Esophagus (tissue), 2 donors: ENCODE data around the gene MED27. TPM values are rescaled to one million over a fixed set of nuclear protein-coding genes. Genes with fewer than 3 reads are reported as not detected.

Experiments used
- H3K27ac ChIP-seq, 2 donors: one replicate each; pipeline ENCODE4 v1.5.1; 2013; ENCODE audit warnings: low read depth in 2 of 2, mild to moderate bottlenecking in 2 of 2, inconsistent platforms in 1 of 2, low read length in 1 of 2, moderate library complexity in 1 of 2
- H3K27me3 ChIP-seq, 2 donors: one replicate each; pipeline ENCODE4 v1.6.1; 2013; ENCODE audit warnings: low read length in 2 of 2, control low read depth in 1 of 2, mild to moderate bottlenecking in 1 of 2; ENCODE audit not compliant: insufficient read depth in 2 of 2, control insufficient read depth in 1 of 2
- H3K36me3 ChIP-seq, 2 donors: one replicate each; pipeline ENCODE4 v1.6.1; 2013; ENCODE audit warnings: low read length in 1 of 2; ENCODE audit not compliant: control insufficient read depth in 2 of 2, insufficient read depth in 2 of 2
- H3K4me1 ChIP-seq, 2 donors: one replicate each; pipeline ENCODE4 v1.6.1; 2013; ENCODE audit warnings: low read length in 1 of 2; ENCODE audit not compliant: control insufficient read depth in 2 of 2, insufficient read depth in 2 of 2
- H3K4me3 ChIP-seq, 2 donors: one replicate each; pipeline ENCODE4 v1.5.1; 2013; ENCODE audit warnings: low read length in 2 of 2, mild to moderate bottlenecking in 2 of 2, low read depth in 1 of 2, moderate library complexity in 1 of 2
- H3K9me3 ChIP-seq, 2 donors: one replicate each; pipeline ENCODE4 v1.6.1; 2013; ENCODE audit warnings: mild to moderate bottlenecking in 2 of 2, low read depth in 1 of 2, low read length in 1 of 2, moderate library complexity in 1 of 2; ENCODE audit not compliant: control insufficient read depth in 2 of 2, insufficient read depth in 1 of 2
- WGBS, 2 donors: extraction: QIAGEN DNeasy Blood & Tissue Kit; methylation state at CpG; one replicate each; pipeline ENCODE4 v1.1.7; 2013; 5-methylcytosine and 5-hydroxymethylcytosine counted together
- polyA plus RNA-seq, 2 donors: library from polyadenylated mRNA; stranded (reverse); fragments of 200-250 nt; gene quantifications; one replicate each; pipeline ENCODE4 v1.2.3, GENCODE V29; 2013
- donor health status: healthy with polysubstance abuse.
- donor health status: Bipolar disorder and iron deficiency.

The MED27 gene
- polyA plus RNA-seq, 2 donors: 6.1 to 19.2 TPM

- no peak overlapping the region for H3K27ac ChIP-seq
- no peak overlapping the region for H3K4me3 ChIP-seq
- peaks cover 0 to 4% of the 10 kb centered on the region in 2 donors for H3K4me1 ChIP-seq
- no peaks in the 10 kb centered on the region for H3K36me3 ChIP-seq
- H3K9me3 ChIP-seq: peaks cover 0 to 1% of the 10 kb centered on the region in 2 donors
- 90 to 91% methylated on average over 5 to 6 of the region's 6 CpGs for WGBS, 2 donors
- no peaks in the 10 kb centered on the region for H3K27me3 ChIP-seq
Measured at GRCh38 chr9:131814707-131815106, 265.0 kb downstream of the MED27 start.

DNA sequence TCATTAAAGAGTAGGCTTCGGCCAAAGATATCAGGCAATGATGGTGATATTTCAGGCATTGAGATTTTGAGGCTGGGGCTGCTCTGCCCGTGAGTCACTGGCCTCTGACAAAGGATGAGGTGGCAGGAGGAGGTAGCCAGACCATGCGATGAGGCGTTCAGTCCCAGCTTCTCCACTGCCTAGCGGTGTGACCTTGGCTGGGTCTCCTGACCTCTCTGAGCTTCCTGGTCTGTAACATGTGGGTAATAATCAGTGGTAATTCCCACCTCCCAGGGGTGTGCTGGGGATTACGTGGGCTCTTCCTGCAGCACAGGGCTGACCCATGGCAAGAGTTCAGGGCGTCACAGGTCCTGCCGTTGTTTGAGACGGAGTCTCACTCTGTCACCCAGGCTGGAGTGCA is 266.6 kb downstream of the MED27 start:
- no peaks in the 10 kb centered on the region for H3K27me3 ChIP-seq
- H3K4me1 ChIP-seq: peaks cover 0 to 6% of the 10 kb centered on the region in 2 donors
- peaks cover 0 to 1% of the 10 kb centered on the region in 2 donors for H3K9me3 ChIP-seq
- no peak overlapping the region for H3K27ac ChIP-seq
- H3K36me3 ChIP-seq: no peaks in the 10 kb centered on the region
- H3K4me3 ChIP-seq: no peak overlapping the region
- WGBS, 2 donors: 74 to 76% methylated on average over 9 of the region's 9 CpGs

DNA sequence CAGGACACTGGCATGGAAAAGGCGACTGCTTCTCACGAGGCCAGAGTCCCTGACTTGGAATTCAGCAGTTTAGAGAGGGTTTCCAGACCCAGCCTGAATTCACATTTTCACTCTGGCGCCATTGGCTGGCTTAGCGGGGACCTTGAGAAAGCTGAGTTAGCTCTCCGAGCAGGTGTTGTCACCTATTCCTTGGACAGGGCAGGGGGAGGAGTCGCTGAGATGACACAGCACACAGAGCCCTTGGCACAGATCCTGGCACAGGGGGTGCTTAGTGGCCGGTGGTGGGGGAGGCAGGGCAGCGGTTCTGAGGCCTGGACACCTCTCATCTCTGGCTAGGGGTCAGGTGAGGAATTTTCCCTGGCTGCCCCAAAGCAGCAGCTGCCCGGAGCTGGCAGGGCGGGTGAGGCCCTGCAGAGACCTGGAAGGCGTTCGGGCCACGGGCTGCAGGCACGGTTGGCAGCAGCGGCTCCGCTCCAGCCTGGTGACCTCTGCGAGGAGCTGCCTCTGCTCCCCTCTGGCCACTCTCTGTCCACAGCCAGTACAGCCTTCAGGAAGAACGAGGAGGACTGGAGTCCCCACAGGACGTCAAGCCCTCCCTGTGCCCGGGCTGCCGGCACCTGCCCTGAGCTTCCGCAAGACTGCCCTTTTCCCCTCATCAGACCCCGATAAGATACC is 267.4 kb downstream of the MED27 start:
- H3K4me3 ChIP-seq: no peak overlapping the region
- H3K27me3 ChIP-seq: no peaks in the 10 kb centered on the region
- H3K9me3 ChIP-seq: peaks cover 0 to 1% of the 10 kb centered on the region in 2 donors
- H3K27ac ChIP-seq: no peak overlapping the region
- H3K4me1 ChIP-seq: peaks cover 0 to 6% of the 10 kb centered on the region in 2 donors
- H3K36me3 ChIP-seq: no peaks in the 10 kb centered on the region
- 79 to 83% methylated on average over 19 to 23 of the region's 23 CpGs for WGBS, 2 donors

DNA sequence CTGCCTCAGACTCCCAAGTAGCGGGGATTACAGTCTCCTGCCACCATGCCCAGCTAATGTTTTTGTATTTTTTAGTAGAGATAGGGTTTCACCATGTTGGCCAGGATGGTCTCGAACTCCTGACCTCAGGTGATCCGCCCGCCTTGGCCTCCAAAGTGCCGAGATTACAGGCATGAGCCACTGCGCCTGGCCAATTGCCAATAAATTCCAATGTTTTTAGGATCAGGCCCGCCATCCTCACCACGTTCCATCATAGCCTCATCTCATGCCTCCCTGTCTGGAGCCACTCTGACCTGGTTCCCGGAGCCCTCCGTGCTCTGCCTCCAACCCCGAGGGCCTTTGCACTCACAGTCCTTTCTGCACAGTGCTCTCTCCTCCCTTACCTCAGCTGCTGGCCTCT is 268.3 kb downstream of the MED27 start:
- Histone ChIP-seq H3K4me1 (peaks cover 0 to 6% of the 10 kb centered on the region in 2 donors), H3K9me3 (peaks cover 0 to 1% of the 10 kb centered on the region in 2 donors), H3K27ac (no peak overlapping the region), H3K27me3 (no peaks in the 10 kb centered on the region), H3K36me3 (no peaks in the 10 kb centered on the region), H3K4me3 (no peak overlapping the region)
- WGBS, 2 donors: 69 to 77% methylated on average over 11 of the region's 11 CpGs

DNA sequence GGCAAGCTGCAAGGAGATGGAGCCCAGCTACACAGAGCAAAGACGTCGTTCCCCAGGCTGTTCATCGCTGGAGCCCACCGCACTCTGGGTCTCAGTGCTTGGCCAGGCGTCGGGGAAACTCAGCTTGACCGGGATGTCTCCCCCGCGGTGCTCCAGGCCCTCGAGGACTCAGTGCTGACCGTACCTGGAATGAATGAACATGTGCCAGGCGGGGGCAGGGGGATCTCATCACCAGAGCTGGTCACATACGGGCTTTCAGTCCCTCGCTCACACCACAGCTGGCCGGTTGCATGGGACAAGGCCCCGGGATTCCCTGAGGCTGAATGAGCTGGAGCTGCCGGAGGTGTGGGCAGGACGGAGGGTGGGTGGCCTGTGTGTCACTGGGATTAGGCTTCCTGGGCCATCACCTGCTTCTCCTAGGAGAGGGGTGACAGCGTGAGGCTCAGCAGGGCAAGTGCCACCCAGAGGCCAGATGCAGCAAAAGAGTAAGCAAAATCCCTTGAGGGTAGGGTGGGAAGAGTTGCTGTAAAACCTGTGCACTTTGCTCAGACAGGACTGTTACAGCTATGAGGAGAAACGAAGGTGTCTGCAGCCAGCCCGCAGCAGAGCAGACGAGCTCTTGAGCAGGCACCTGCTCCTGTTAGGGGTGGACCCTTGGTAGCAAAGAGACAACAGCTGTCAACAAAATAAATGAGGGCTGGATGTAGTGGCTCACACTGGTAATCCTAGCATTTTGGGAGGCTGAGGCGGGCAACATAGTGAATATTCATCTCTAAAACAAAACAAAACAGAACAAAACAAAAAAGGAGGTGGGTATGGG is 269.1 kb downstream of the MED27 start:
- Histone ChIP-seq H3K9me3 (peaks cover 0 to under 1% of the 10 kb centered on the region in 2 donors), H3K4me3 (no peak overlapping the region), H3K27me3 (no peaks in the 10 kb centered on the region), H3K27ac (no peak overlapping the region), H3K4me1 (peaks cover 0 to 6% of the 10 kb centered on the region in 2 donors), H3K36me3 (no peaks in the 10 kb centered on the region)
- 56 to 63% methylated on average over 23 of the region's 23 CpGs for WGBS, 2 donors

Other genes starting within 250 kb of the MED27 start
- gene NTNG2, start 82.2 kb upstream of the MED27 start, polyA plus RNA-seq: under 1 TPM; 0.18 TPM